Measurements from ENCODE around the gene ENO4. TPM values are rescaled to one million over a fixed set of nuclear protein-coding genes. Genes with fewer than 3 reads are reported as not detected.

The ENO4 gene
- total and polyA plus RNA-seq, 2 donors from 2014 or later: 0.52 to 1.2 TPM

DNA sequence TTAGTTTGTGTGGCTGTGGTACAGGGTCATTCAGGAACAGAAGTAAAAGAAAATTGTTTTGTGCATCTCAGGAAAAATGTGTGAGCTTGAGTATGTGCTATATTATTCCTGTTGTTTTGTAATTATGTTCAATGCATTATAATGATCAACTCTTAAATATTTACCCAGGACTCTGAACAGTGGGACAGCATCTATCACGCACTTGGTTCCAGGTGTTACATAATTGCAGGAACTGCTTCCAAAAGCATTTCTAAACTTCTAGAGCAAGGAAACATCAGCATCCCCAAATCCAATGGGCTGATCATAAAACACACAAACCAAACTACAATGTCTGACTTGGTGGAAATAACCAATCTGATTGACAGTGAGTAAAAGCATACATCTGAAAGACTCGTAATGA, 26.6 kb downstream of the ENO4 start:
- Histone ChIP-seq H3K4me3 (ENCODE audit: low read length in 3 of 3) (no peak overlapping the region), H3K9me3 (ENCODE audit: control insufficient read depth in 2 of 3, insufficient read depth in 1 of 3, low read length in 3 of 3) (no peaks in the 10 kb centered on the region), H3K36me3 (ENCODE audit: control insufficient read depth in 2 of 3, insufficient read depth in 3 of 3, low read length in 3 of 3) (no peaks in the 10 kb centered on the region), H3K27me3 (ENCODE audit: control insufficient read depth, insufficient read depth, low read length) (no peaks in the 10 kb centered on the region), H3K4me1 (ENCODE audit: control insufficient read depth in 2 of 3, insufficient read depth in 2 of 3, low read depth in 1 of 3, low read length in 3 of 3) (no peaks in the 10 kb centered on the region), H3K27ac (ENCODE audit: low read depth in 2 of 2, low read length in 2 of 2) (no peak overlapping the region), H3K9ac (ENCODE audit: low read length in 3 of 3) (no peak overlapping the region)
- TF ChIP-seq, protein P1, sequence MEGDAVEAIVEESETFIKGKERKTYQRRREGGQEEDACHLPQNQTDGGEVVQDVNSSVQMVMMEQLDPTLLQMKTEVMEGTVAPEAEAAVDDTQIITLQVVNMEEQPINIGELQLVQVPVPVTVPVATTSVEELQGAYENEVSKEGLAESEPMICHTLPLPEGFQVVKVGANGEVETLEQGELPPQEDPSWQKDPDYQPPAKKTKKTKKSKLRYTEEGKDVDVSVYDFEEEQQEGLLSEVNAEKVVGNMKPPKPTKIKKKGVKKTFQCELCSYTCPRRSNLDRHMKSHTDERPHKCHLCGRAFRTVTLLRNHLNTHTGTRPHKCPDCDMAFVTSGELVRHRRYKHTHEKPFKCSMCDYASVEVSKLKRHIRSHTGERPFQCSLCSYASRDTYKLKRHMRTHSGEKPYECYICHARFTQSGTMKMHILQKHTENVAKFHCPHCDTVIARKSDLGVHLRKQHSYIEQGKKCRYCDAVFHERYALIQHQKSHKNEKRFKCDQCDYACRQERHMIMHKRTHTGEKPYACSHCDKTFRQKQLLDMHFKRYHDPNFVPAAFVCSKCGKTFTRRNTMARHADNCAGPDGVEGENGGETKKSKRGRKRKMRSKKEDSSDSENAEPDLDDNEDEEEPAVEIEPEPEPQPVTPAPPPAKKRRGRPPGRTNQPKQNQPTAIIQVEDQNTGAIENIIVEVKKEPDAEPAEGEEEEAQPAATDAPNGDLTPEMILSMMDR (IDR thresholded peaks at IDR 0.05; ENCODE audit: borderline replicate concordance, extremely low read depth, insufficient read depth): no peak
- FAIRE-seq (no peak), DNase-seq (no peak)
- intact Hi-C loops (cut with DNase I): no loop called here

DNA sequence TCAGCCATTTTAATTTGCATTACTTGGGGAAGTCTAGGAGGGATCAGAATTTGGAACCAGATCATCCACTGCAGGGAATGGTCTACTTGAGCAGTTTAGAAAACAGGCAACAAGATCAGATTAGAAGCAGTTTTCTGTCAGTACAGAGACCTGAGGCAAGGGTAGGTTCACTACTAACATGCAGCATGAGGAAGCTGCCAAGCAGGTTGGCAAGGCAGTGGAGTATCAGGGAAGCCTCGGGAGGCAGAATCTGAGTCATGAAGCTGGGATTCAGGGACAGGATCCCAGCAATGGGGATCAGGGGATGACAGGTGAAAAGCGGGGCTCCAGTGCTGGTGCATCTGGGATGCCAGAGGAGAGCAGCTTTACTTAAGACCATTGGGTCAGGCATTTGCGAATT, 28.1 kb downstream of the ENO4 start:
- H3K4me3 ChIP-seq (ENCODE audit: low read length in 3 of 3): no peak overlapping the region
- H3K9me3 ChIP-seq (ENCODE audit: control insufficient read depth in 2 of 3, insufficient read depth in 1 of 3, low read length in 3 of 3): no peaks in the 10 kb centered on the region
- H3K4me1 ChIP-seq (ENCODE audit: control insufficient read depth in 2 of 3, insufficient read depth in 2 of 3, low read depth in 1 of 3, low read length in 3 of 3): no peaks in the 10 kb centered on the region
- no peak overlapping the region for H3K9ac ChIP-seq (ENCODE audit: low read length in 3 of 3)
- H3K27ac ChIP-seq (ENCODE audit: low read depth in 2 of 2, low read length in 2 of 2): no peak overlapping the region
- no peaks in the 10 kb centered on the region for H3K36me3 ChIP-seq (ENCODE audit: control insufficient read depth in 2 of 3, insufficient read depth in 3 of 3, low read length in 3 of 3)
- H3K27me3 ChIP-seq (ENCODE audit: control insufficient read depth, insufficient read depth, low read length): no peaks in the 10 kb centered on the region
- TF ChIP-seq, protein P1 (IDR thresholded peaks at IDR 0.05; ENCODE audit: borderline replicate concordance, extremely low read depth, insufficient read depth): no peak
- DNase-seq (no peak), FAIRE-seq (no peak)
- intact Hi-C loops (cut with DNase I): no loop called here

DNA sequence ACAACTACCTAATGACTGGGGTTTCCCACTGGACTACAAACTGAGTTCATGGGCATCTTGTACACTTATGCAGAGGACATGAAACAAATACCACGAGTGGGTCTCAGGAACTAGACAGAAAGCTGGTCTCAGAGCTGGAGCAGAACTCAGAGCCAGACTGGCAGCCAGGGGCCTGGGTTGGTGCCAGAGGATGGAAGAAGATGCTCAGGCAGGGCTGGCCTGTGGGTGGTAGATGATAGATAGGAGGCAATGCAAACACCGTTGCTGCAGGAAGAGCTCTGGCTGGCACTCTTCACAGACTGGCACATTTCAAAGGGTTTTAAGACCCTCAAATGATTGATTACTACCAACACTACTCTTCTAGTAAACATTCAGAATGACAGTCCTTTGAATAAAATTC, 28.8 kb downstream of the ENO4 start:
- TF ChIP-seq, protein P1 (IDR thresholded peaks at IDR 0.05; ENCODE audit: borderline replicate concordance, extremely low read depth, insufficient read depth): no peak
- H3K4me3 ChIP-seq (ENCODE audit: low read length in 3 of 3): no peak overlapping the region
- no peak overlapping the region for H3K27ac ChIP-seq (ENCODE audit: low read depth in 2 of 2, low read length in 2 of 2)
- no peak for DNase-seq
- H3K9ac ChIP-seq (ENCODE audit: low read length in 3 of 3): no peak overlapping the region
- no peaks in the 10 kb centered on the region for H3K36me3 ChIP-seq (ENCODE audit: control insufficient read depth in 2 of 3, insufficient read depth in 3 of 3, low read length in 3 of 3)
- intact Hi-C loops (cut with DNase I): no loop called here
- FAIRE-seq: no peak
- H3K4me1 ChIP-seq (ENCODE audit: control insufficient read depth in 2 of 3, insufficient read depth in 2 of 3, low read depth in 1 of 3, low read length in 3 of 3): no peaks in the 10 kb centered on the region
- H3K9me3 ChIP-seq (ENCODE audit: control insufficient read depth in 2 of 3, insufficient read depth in 1 of 3, low read length in 3 of 3): no peaks in the 10 kb centered on the region
- H3K27me3 ChIP-seq (ENCODE audit: control insufficient read depth, insufficient read depth, low read length): no peaks in the 10 kb centered on the region

DNA sequence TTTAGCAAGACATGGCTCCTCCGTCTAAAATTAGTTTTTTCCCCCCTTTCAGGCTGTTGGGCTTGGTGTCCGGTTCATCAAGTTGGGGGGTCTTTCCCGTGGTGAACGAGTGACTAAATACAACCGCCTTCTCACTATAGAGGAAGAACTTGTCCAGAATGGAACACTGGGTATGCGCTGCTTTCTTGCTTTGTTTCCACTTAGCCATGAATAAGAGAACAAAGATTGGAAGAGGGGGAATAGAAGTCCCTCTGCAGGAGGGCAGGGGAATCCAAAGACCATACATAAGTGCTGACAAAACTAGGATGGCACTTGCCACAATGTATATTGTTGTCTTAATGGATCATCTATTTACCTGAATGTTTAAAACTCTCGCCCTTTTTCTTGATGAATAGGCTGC, 30.5 kb downstream of the ENO4 start:
- TF ChIP-seq, protein P1 (IDR thresholded peaks at IDR 0.05; ENCODE audit: borderline replicate concordance, extremely low read depth, insufficient read depth): no peak
- FAIRE-seq: no peak

More for the DNA sequence above, 30.5 kb downstream of the ENO4 start:
- Histone ChIP-seq H3K4me3 (ENCODE audit: low read length in 3 of 3) (no peak overlapping the region), H3K27me3 (ENCODE audit: control insufficient read depth, insufficient read depth, low read length) (no peaks in the 10 kb centered on the region), H3K9ac (ENCODE audit: low read length in 3 of 3) (no peak overlapping the region), H3K27ac (ENCODE audit: low read depth in 2 of 2, low read length in 2 of 2) (no peak overlapping the region), H3K36me3 (ENCODE audit: control insufficient read depth in 2 of 3, insufficient read depth in 3 of 3, low read length in 3 of 3) (no peaks in the 10 kb centered on the region), H3K4me1 (ENCODE audit: control insufficient read depth in 2 of 3, insufficient read depth in 2 of 3, low read depth in 1 of 3, low read length in 3 of 3) (no peaks in the 10 kb centered on the region), H3K9me3 (ENCODE audit: control insufficient read depth in 2 of 3, insufficient read depth in 1 of 3, low read length in 3 of 3) (no peaks in the 10 kb centered on the region)
- intact Hi-C loops (cut with DNase I): no loop called here
- no peak for DNase-seq

All from kidney (tissue), 14 donors.